Ishikawa (cell line): ENCODE data around the gene ARPC5.

Experiments used
- CEBPB ChIP-seq: IDR thresholded peaks from 2 replicates; pipeline ENCODE4 v1.6.1; 2012
- CREB1 ChIP-seq: IDR thresholded peaks from 2 replicates; pipeline ENCODE4 v1.6.1; 2012; ENCODE audit warnings: low read depth
- EGR1 ChIP-seq: IDR thresholded peaks from 2 replicates; pipeline ENCODE4 v1.6.1; 2012
- EP300 ChIP-seq: IDR thresholded peaks from 2 replicates; pipeline ENCODE4 v1.6.1; 2012; ENCODE audit warnings: borderline replicate concordance
- FOXM1 ChIP-seq: IDR thresholded peaks from 2 replicates; pipeline ENCODE4 v1.6.1; 2012; ENCODE audit warnings: low read depth, borderline replicate concordance
- MAX ChIP-seq: IDR thresholded peaks from 2 replicates; pipeline ENCODE4 v1.6.1; 2012
- NFIC ChIP-seq: IDR thresholded peaks from 2 replicates; pipeline ENCODE4 v1.6.1; 2012
- RAD21 ChIP-seq: IDR thresholded peaks from 2 replicates; pipeline ENCODE4 v1.6.1; 2012; ENCODE audit warnings: low read depth
- REST ChIP-seq: IDR thresholded peaks from 2 replicates; pipeline ENCODE4 v1.6.1; 2012; ENCODE audit warnings: low read depth, mild to moderate bottlenecking
- TAF1 ChIP-seq: IDR thresholded peaks from 2 replicates; pipeline ENCODE4 v1.6.1; 2012; ENCODE audit warnings: low read depth, mild to moderate bottlenecking
- TCF12 ChIP-seq: IDR thresholded peaks from 2 replicates; pipeline ENCODE4 v1.6.1; 2012; ENCODE audit warnings: low read depth
- TEAD4 ChIP-seq: IDR thresholded peaks from 2 replicates; pipeline ENCODE4 v1.6.1; 2012
- YY1 ChIP-seq: IDR thresholded peaks from 2 replicates; pipeline ENCODE4 v1.6.1; 2012; ENCODE audit warnings: low read depth
- ZBTB7A ChIP-seq: IDR thresholded peaks from 2 replicates; pipeline ENCODE4 v1.6.1; 2012; ENCODE audit warnings: low read depth
- TF ChIP-seq, protein P1 (sequence below): IDR thresholded peaks from 2 replicates; pipeline ENCODE4 v1.6.1; 2012

Gene ARPC5

GRCh38 chr1:183580281-183580682 lies 55.3 kb downstream of the ARPC5 start:
- TF ChIP-seq CREB1 (no peak), TAF1 (no peak), FOXM1 (no peak), CEBPB (no peak), EP300 (no peak), ZBTB7A (no peak)

DNA sequence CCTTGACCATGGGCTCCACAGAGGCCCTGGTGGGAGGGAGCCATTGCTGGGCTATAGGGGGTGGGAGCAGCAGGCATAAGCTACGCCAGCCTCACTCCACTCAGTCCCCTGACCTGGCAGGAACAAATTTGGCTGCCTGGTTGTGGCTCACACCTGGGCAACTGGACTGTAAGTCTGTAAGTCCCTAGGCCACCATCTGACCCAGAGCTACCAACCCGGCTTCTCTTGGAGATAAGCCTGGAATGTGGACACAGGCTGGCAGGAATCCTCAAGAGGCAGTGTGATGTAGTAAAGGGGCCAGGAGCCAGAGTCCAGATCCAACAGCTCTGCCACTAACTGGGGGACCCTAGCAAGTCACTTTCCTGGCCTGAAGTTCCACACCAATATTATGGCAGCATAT lies 56.7 kb downstream of the ARPC5 start:
- TF ChIP-seq, protein P1, sequence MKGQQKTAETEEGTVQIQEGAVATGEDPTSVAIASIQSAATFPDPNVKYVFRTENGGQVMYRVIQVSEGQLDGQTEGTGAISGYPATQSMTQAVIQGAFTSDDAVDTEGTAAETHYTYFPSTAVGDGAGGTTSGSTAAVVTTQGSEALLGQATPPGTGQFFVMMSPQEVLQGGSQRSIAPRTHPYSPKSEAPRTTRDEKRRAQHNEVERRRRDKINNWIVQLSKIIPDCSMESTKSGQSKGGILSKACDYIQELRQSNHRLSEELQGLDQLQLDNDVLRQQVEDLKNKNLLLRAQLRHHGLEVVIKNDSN = no peak
- TF ChIP-seq TAF1 (no peak), ZBTB7A (no peak), EP300 (no peak), CREB1 (no peak), NFIC (no peak), TCF12 (no peak), RAD21 (no peak), EGR1 (no peak), REST (no peak), YY1 (no peak), TEAD4 (no peak), CEBPB (no peak), FOXM1 (no peak), MAX (no peak)

GRCh38 chr1:183577897-183578465 lies 57.6 kb downstream of the ARPC5 start:
- TF ChIP-seq TEAD4 (no peak), TAF1 (no peak), ZBTB7A (no peak), CREB1 (no peak), CEBPB (no peak), REST (no peak), NFIC (no peak), EGR1 (no peak), EP300 (no peak), RAD21 (no peak), MAX (no peak), FOXM1 (no peak), YY1 (no peak), TCF12 (no peak)
- TF ChIP-seq, protein P1 = no peak

GRCh38 chr1:183576537-183576936 lies 59.0 kb downstream of the ARPC5 start:
- TF ChIP-seq FOXM1 (no peak), YY1 (no peak), MAX (no peak), CREB1 (no peak), RAD21 (no peak), NFIC (no peak), EP300 (no peak), REST (no peak), ZBTB7A (no peak), TEAD4 (no peak), TCF12 (no peak), CEBPB (no peak), TAF1 (no peak), EGR1 (no peak)
- TF ChIP-seq, protein P1 = no peak
